Activated T-cell treated with anti-CD3 and anti-CD28 coated beads, Interleukin-2, amount 50 U/mL, for 4 hours (primary cell): ENCODE results near the gene WNT7B. TPM values are rescaled to one million over a fixed set of nuclear protein-coding genes. Genes with fewer than 3 reads are reported as not detected.

Experiments
- ATAC-seq, 2 donors: fragments of 200-7000 bp; cut with Tn5 transposase; one replicate each; pipeline ENCODE4 v1.10.0; 2021
- DNase-seq: peaks from one replicate; pipeline ENCODE4 v3.0.0-alpha.2; 2020
- H3K27me3 Mint-ChIP-seq: one replicate; pipeline ENCODE4 v1.8.0; 2021; ENCODE audit warnings: low read depth, mixed read lengths
- H3K36me3 Mint-ChIP-seq: one replicate; pipeline ENCODE4 v1.8.0; 2022; ENCODE audit warnings: mixed read lengths; ENCODE audit not compliant: insufficient read depth
- H3K4me1 Mint-ChIP-seq: one replicate; pipeline ENCODE4 v1.8.0; 2021; ENCODE audit warnings: low read depth, mixed read lengths
- H3K4me3 Mint-ChIP-seq: one replicate; pipeline ENCODE4 v1.8.0; 2021; ENCODE audit warnings: mild to moderate bottlenecking, moderate library complexity, mixed read lengths
- H3K9me3 Mint-ChIP-seq: one replicate; pipeline ENCODE4 v1.8.0; 2021; ENCODE audit warnings: mixed read lengths
- total RNA-seq, 3 donors: library from RNA; stranded (reverse); gene quantifications; one replicate each; pipeline ENCODE4 v1.2.1, GENCODE V29; 2021

Gene WNT7B
- total RNA-seq, 3 donors from 2014 or later: 0.05 TPM; not detected in 2

- no peaks in the 10 kb centered on the region for H3K36me3 Mint-ChIP-seq
Observed at GRCh38 chr22:45880716-45881523, 96.0 kb downstream of the WNT7B start.

GRCh38 chr22:45880091-45880715 lies 96.8 kb downstream of the WNT7B start:
- H3K36me3 Mint-ChIP-seq: no peaks in the 10 kb centered on the region
- H3K4me1 Mint-ChIP-seq: no peaks in the 10 kb centered on the region
- no peaks in the 10 kb centered on the region for H3K9me3 Mint-ChIP-seq
- H3K27me3 Mint-ChIP-seq: peaks cover 56% of the 10 kb centered on the region
- H3K4me3 Mint-ChIP-seq: no peak overlapping the region
- DNase-seq: no peak
- ATAC-seq: no peak

More at GRCh38 chr22:45880716-45881523, 96.0 kb downstream of the WNT7B start:
- DNase-seq (no peak), ATAC-seq (no peak)
- no peak overlapping the region for H3K4me3 Mint-ChIP-seq
- H3K27me3 Mint-ChIP-seq: peaks cover 56% of the 10 kb centered on the region
- H3K4me1 Mint-ChIP-seq: no peaks in the 10 kb centered on the region
- H3K9me3 Mint-ChIP-seq: no peaks in the 10 kb centered on the region

- H3K4me3 Mint-ChIP-seq: no peak overlapping the region
- H3K4me1 Mint-ChIP-seq: no peaks in the 10 kb centered on the region
- no peaks in the 10 kb centered on the region for H3K9me3 Mint-ChIP-seq
- H3K36me3 Mint-ChIP-seq: no peaks in the 10 kb centered on the region
- DNase-seq (no peak), ATAC-seq (no peak)
- peaks cover 56% of the 10 kb centered on the region for H3K27me3 Mint-ChIP-seq
Observed at GRCh38 chr22:45879552-45879949, 97.4 kb downstream of the WNT7B start.

- H3K9me3 Mint-ChIP-seq: no peaks in the 10 kb centered on the region
- H3K4me1 Mint-ChIP-seq: no peaks in the 10 kb centered on the region
- DNase-seq: no peak
- peaks cover 56% of the 10 kb centered on the region for H3K27me3 Mint-ChIP-seq
- no peaks in the 10 kb centered on the region for H3K36me3 Mint-ChIP-seq
- no peak overlapping the region for H3K4me3 Mint-ChIP-seq
- ATAC-seq: no peak
Observed at GRCh38 chr22:45878901-45879551, 97.9 kb downstream of the WNT7B start.

GRCh38 chr22:45878051-45878781 lies 98.7 kb downstream of the WNT7B start:
- peak; percentile 2 for DNase-seq
- H3K27me3 Mint-ChIP-seq: peaks cover 52% of the 10 kb centered on the region

GRCh38 chr22:45877651-45878050 lies 99.3 kb downstream of the WNT7B start:
- H3K27me3 Mint-ChIP-seq: peaks cover 52% of the 10 kb centered on the region
- no peak for ATAC-seq
- H3K9me3 Mint-ChIP-seq: peaks cover 6% of the 10 kb centered on the region
- no peaks in the 10 kb centered on the region for H3K36me3 Mint-ChIP-seq
- no peak overlapping the region for H3K4me3 Mint-ChIP-seq
- DNase-seq: peak; percentile 1
- no peaks in the 10 kb centered on the region for H3K4me1 Mint-ChIP-seq

More at GRCh38 chr22:45878051-45878781, 98.7 kb downstream of the WNT7B start:
- Mint-ChIP-seq H3K36me3 (no peaks in the 10 kb centered on the region), H3K9me3 (peaks cover under 1% of the 10 kb centered on the region), H3K4me3 (no peak overlapping the region), H3K4me1 (no peaks in the 10 kb centered on the region)
- ATAC-seq: peak in 1 of 2 donors; percentile 14

GRCh38 chr22:45877036-45877380 lies 100.0 kb downstream of the WNT7B start:
- DNase-seq: no peak
- H3K36me3 Mint-ChIP-seq: no peaks in the 10 kb centered on the region
- no peaks in the 10 kb centered on the region for H3K4me1 Mint-ChIP-seq
- no peak overlapping the region for H3K4me3 Mint-ChIP-seq
- no peak for ATAC-seq
- H3K9me3 Mint-ChIP-seq: peaks cover 6% of the 10 kb centered on the region
- H3K27me3 Mint-ChIP-seq: peaks cover 46% of the 10 kb centered on the region

GRCh38 chr22:45876136-45877035 lies 100.6 kb downstream of the WNT7B start:
- ATAC-seq: no peak
- H3K27me3 Mint-ChIP-seq: peaks cover 40% of the 10 kb centered on the region
- peak; percentile 2 for DNase-seq
- no peak overlapping the region for H3K4me3 Mint-ChIP-seq
- H3K4me1 Mint-ChIP-seq: no peaks in the 10 kb centered on the region
- H3K36me3 Mint-ChIP-seq: no peaks in the 10 kb centered on the region
- peaks cover 6% of the 10 kb centered on the region for H3K9me3 Mint-ChIP-seq

GRCh38 chr22:45872659-45873263 lies 104.2 kb downstream of the WNT7B start:
- DNase-seq (no peak), ATAC-seq (no peak)
- no peaks in the 10 kb centered on the region for H3K4me1 Mint-ChIP-seq
- H3K27me3 Mint-ChIP-seq: peaks cover 37% of the 10 kb centered on the region
- H3K36me3 Mint-ChIP-seq: no peaks in the 10 kb centered on the region
- peaks cover 6% of the 10 kb centered on the region for H3K9me3 Mint-ChIP-seq
- H3K4me3 Mint-ChIP-seq: no peak overlapping the region

GRCh38 chr22:45871721-45872120 lies 105.2 kb downstream of the WNT7B start:
- H3K9me3 Mint-ChIP-seq: peaks cover 6% of the 10 kb centered on the region
- DNase-seq: no peak

More at GRCh38 chr22:45871721-45872120, 105.2 kb downstream of the WNT7B start:
- no peaks in the 10 kb centered on the region for H3K4me1 Mint-ChIP-seq
- H3K36me3 Mint-ChIP-seq: no peaks in the 10 kb centered on the region
- H3K4me3 Mint-ChIP-seq: no peak overlapping the region
- H3K27me3 Mint-ChIP-seq: peaks cover 31% of the 10 kb centered on the region
- ATAC-seq: no peak
